GM19372 (cell line): ENCODE results near the gene DNAAF8.

Source experiments
- ATAC-seq: cut with Tn5 transposase; IDR thresholded peaks from one replicate; pipeline ENCODE4 v1.9.1; 2021; ENCODE audit warnings: mild to moderate bottlenecking, low read depth, moderate library complexity; ENCODE audit not compliant: unreplicated experiment

Gene DNAAF8

GRCh38 chr16:4734063-4734729 is at the start of gene DNAAF8, which contains the start of gene ANKS3:
DNAAF8 (plus strand) TSS chr16:4734537; CDS start chr16:4736515, 1,978 bp downstream.
ANKS3 (minus strand) TSS chr16:4734271; CDS start chr16:4730149, 4,122 bp downstream.
- ATAC-seq: peak; percentile 79

GRCh38 chr16:4684763-4685162 is 49.6 kb upstream of the DNAAF8 start:
- ATAC-seq: no peak

GRCh38 chr16:4685292-4685691 is 49.0 kb upstream of the DNAAF8 start:
- ATAC-seq: no peak

GRCh38 chr16:4685776-4686496 is 48.4 kb upstream of the DNAAF8 start:
- no peak for ATAC-seq

GRCh38 chr16:4686497-4687210 is 47.7 kb upstream of the DNAAF8 start:
- no peak for ATAC-seq

- no peak for ATAC-seq
These were observed 46.9 kb upstream of the DNAAF8 start for GRCh38 chr16:4687416-4687815.

GRCh38 chr16:4687946-4688673 is 46.2 kb upstream of the DNAAF8 start:
- no peak for ATAC-seq

- ATAC-seq: no peak
These were observed 45.7 kb upstream of the DNAAF8 start for GRCh38 chr16:4688674-4689045.

GRCh38 chr16:4689091-4689671 is 45.2 kb upstream of the DNAAF8 start:
- ATAC-seq: no peak

GRCh38 chr16:4689864-4690704 is 44.3 kb upstream of the DNAAF8 start:
- no peak for ATAC-seq

GRCh38 chr16:4690946-4691665 is 43.2 kb upstream of the DNAAF8 start:
- no peak for ATAC-seq

GRCh38 chr16:4691666-4692412 is 42.5 kb upstream of the DNAAF8 start:
- ATAC-seq: no peak

- peak; percentile 26 for ATAC-seq
These were observed 41.7 kb upstream of the DNAAF8 start for GRCh38 chr16:4692460-4693295.

GRCh38 chr16:4693296-4693955 is 40.9 kb upstream of the DNAAF8 start, which contains the start of gene NUDT16L1:
NUDT16L1 (plus strand) TSS chr16:4693562; CDS start chr16:4693727, 165 bp downstream.
- peak; percentile 94 for ATAC-seq

GRCh38 chr16:4693956-4694641 is 40.2 kb upstream of the DNAAF8 start:
- no peak for ATAC-seq
